GM19099 (cell line): ENCODE data around the gene SPSB3.
A peak's percentile ranks its signal among the peaks of the same experiment; 100 is the strongest.

ENCODE experiments used
- POLR2A ChIP-seq: IDR thresholded peaks from 3 replicates; pipeline ENCODE4 v1.6.1; 2011; ENCODE audit warnings: low read depth; ENCODE audit not compliant: insufficient read length; ENCODE audit errors: extremely low read depth

The SPSB3 gene

GRCh38 chr16:1782408-1783264 lies at the start of gene SPSB3, which contains the start of gene NUBP2:
Gene SPSB3 (minus strand): TSS chr16:1782571. CDS start chr16:1781483, 1,088 bp downstream.
Gene NUBP2 (plus strand): TSS chr16:1782960. CDS start chr16:1783021, 61 bp downstream.
- TF ChIP-seq POLR2A, result peak; percentile 81

- TF ChIP-seq POLR2A, result no peak
Measured at GRCh38 chr16:1831186-1832075, 49.1 kb upstream of the SPSB3 start.

DNA sequence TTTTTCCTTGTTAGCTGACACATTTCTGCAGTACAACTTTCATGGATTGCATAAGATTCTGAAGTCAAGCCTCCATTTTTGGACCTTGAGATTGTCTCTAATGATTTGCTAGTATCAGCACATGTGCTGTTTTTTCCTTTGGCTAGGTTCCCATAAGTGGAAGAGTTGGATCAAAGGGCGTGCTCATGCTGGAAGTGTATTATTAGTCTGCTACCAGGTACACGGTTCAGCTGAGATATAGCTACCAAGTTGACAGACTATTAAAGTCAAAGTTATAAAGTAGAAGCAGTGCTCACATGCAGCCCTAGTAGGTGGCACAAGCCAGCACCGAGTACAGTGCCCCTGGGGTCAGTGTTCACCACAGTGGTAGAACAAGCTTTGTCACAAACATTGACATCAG lies 47.8 kb upstream of the SPSB3 start:
- no peak for TF ChIP-seq POLR2A

DNA sequence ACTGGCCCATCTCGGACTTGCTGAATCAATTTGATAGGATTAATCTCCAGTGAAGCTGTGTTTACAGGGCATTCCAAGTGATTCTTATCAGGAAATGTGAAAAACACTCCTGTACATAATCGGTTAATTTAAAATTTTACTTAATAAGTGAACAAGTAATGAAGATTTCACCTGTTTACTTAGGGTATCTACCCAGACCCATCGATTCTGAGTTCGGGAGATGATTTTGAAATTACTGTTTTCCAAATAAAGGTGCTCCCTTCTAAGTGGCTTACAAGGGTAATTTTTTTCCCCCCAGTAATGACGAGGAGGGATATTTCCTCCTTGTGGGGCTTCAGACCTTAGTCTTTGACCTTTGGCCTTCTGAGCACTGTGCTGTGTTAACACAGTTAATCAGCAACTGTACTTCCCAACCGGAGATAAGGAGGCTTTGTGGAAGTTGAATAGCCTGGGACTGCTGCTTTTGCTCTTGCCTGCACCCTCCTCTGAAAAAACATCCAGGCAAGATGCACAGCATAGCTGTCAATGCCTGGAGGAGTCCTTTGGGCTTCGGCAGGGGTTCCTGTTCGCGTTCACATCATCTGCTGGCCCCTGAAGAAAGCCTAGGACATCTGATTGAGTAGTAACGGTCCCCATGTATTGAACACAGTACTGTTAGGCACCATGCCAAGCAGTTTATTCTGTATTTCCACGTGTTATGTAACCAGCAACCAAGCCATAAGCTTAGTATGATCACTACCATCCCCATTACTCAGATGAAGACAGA lies 46.5 kb upstream of the SPSB3 start:
- no peak for TF ChIP-seq POLR2A

GRCh38 chr16:1826691-1827573 lies 44.6 kb upstream of the SPSB3 start, which contains the start of the genes FAHD1 and HAGH:
Gene FAHD1 (plus strand): TSS chr16:1827206. CDS start chr16:1827239, 33 bp downstream.
Gene HAGH (minus strand): TSS chr16:1826825. CDS start chr16:1826787, 38 bp downstream.
- TF ChIP-seq POLR2A, result peak; percentile 67

DNA sequence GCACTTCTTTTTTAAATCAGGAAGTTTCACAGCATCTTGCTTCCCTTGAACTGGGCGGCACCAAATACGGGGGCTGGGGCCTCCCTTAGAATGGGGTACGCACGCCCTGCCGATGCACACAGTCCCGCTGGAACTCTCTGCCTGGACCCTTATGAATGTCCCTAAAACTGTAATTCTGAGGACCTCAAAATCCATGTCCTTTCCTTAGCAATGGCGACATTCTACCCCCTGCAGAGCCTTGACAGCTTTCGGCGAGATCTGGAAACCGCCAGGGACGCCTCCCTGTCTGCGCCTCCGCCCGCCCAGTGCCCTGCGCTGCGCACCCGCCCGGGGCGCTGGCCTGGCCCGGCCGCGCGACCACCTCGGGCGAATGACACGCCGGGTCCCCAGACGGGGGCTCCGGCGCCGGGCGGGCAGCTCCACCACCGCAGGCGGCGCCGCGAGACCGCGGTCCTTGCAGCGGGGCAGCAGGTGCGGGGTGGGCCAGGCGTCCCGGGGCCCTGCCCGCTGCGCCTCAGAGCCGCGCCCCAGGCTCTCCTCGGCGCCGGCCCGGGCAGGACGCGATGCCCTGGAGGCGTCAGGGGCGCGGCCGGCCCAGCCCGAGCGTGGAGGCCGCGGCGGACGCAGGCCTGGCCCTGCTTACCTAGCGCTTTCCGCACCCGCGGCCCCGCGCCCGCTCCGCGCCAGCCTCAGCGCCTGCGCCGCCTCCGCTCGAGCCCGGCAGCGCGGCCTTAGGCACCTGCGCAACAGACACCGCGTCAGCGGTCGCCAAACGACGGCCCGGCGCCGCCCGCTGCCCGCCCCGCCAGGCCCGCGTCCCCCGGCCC lies 43.7 kb upstream of the SPSB3 start:
- no peak for TF ChIP-seq POLR2A

- TF ChIP-seq POLR2A, result no peak
Measured at GRCh38 chr16:1825381-1825863, 43.1 kb upstream of the SPSB3 start.

GRCh38 chr16:1823821-1824220 lies 41.5 kb upstream of the SPSB3 start:
- TF ChIP-seq POLR2A, result no peak

DNA sequence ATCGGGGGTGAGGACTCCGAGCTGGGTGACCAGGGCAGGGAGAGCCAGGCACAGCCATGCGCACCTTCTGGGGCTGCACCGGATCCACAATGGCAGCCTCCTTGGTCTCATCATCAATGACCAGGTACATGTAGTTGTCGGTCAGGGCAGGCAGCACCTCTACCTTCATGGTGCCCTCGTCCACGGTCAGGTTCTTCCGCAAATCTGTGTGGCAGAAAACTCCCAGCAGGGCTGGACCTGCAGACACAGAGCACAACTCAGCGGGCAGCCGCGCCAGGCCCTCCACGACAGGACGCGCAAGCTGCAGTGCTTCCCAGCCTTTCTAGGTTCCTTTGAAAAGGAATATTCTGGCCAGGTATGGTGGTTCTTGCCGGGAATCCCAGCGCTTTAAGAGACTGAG lies 40.4 kb upstream of the SPSB3 start:
- no peak for TF ChIP-seq POLR2A

DNA sequence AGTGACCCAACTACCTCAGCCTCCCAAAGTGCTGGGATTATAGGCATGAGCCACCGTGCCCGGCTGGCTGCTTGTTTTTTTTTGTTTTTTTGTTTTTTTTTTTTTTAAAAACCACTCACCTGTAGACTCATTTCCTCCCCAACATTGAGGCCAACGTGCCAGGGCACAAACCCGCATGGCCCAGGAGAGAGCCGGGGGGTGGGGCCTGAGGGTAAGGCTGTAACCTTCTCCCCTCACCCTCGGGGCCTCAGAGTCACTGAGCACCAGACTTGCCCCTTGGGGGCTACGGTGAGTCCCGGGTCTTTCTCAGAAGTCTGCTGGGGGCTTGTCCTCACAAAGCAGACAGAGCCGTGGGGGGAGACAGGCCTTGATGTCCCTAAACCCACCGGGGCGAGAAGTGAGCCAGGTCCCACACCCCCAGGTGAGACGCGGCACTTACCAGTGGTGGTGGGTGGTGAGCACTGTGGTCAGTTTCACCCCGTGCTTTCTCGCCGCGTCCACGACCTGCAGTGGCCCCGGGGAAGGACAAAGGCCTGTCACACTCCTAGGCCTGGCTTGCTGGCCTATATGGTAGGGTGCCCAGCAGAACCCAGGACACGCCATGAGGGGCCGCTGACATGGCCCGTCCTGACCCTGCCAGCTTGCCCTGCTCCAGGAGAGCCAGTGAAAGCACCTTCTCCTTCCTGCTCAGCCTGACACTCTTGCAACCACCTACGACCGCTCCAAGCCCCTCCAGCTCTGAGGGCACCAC lies 39.7 kb upstream of the SPSB3 start:
- no peak for TF ChIP-seq POLR2A

DNA sequence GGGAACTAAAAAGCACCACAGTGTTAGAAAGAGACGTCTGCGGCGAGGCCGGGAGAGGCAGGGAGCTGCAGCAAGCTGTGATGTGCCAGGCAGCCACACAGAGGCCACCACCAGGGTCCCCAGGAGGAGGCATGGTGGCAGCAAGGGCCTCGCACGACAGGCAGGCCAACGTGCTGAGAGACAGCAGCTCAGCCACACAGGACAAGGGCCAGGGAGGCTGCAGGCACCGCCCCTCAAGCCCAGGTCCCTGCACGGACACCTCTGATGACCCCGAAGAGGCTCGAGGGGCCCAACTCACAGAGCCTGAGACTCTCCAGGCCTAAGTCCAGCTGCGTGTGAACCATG lies 38.5 kb upstream of the SPSB3 start:
- no peak for TF ChIP-seq POLR2A
